ENCODE results near the gene TTLL9. TPM values are rescaled to one million over a fixed set of nuclear protein-coding genes. Genes with fewer than 3 reads are reported as not detected.
"Not testable (repeated sequence)": the region's sequence is repeated elsewhere in the genome, so short reads cannot be mapped to it uniquely, and the experiment has no call there.

Gene TTLL9
- polyA plus RNA-seq, 1 donor = 1.0 TPM

DNA sequence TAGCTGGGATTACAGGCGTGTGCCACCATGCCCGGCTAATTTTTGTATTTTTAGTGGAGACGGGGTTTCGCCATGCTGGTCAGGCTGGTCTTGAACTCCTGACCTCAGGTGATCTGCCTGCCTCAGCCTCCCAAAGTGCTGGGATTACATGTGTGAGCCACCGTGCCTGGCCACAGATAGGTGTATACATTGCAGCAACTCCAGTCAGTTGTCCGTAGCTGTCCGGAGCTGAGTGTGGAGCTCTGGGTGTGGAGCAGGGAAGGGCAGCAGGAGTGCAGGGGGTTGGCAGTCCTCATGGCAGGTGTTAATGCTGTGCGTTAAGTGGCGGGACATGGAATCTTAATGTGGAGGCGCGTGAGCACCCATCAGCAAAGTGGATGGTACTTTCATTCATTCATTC lies 42.4 kb upstream of the TTLL9 start:
- not testable (repeated sequence) for H3K27me3 ChIP-seq (ENCODE audit: control insufficient read depth, insufficient read depth, low read length); H3K4me3 ChIP-seq (ENCODE audit: low read length); H3K9me3 ChIP-seq (ENCODE audit: control insufficient read depth, low read depth, low read length); DNase-seq; H3K36me3 ChIP-seq (ENCODE audit: control insufficient read depth, insufficient read depth, low read length); H3K27ac ChIP-seq (ENCODE audit: low read length); H3K4me1 ChIP-seq (ENCODE audit: control insufficient read depth, insufficient read depth, low read length)
- no CpG with 5 or more reads among the region's 11 CpGs for WGBS (ENCODE audit: insufficient coverage, low lambda C conversion rate)

DNA sequence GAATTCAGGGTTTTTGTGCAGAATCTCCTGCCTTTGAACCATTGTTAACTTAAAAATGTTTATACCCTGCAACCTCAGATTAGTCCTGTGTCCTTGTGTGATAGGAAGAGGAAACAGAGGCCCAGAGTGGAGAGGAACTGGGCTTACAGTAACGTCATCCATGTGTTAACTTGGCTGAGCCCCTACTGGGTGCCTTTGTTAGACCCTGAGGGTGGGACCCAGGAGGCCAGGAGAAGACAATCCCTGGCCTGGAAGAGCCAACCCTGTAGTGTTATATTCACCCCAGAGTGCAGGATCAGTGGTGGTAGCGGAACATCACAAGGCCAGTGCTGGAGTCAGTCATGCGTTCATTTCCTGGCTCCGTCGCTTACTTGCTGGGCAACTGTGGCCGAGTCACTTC lies 40.7 kb upstream of the TTLL9 start:
- H3K27me3 ChIP-seq (ENCODE audit: control insufficient read depth, insufficient read depth, low read length) = no peaks in the 10 kb centered on the region
- H3K27ac ChIP-seq (ENCODE audit: low read length) = no peak overlapping the region
- H3K9me3 ChIP-seq (ENCODE audit: control insufficient read depth, low read depth, low read length) = no peaks in the 10 kb centered on the region
- H3K36me3 ChIP-seq (ENCODE audit: control insufficient read depth, insufficient read depth, low read length) = no peaks in the 10 kb centered on the region
- no peak overlapping the region for H3K4me3 ChIP-seq (ENCODE audit: low read length)
- DNase-seq = no peak
- WGBS (ENCODE audit: insufficient coverage, low lambda C conversion rate) = no CpG with 5 or more reads among the region's 6 CpGs
- peaks cover 3% of the 10 kb centered on the region for H3K4me1 ChIP-seq (ENCODE audit: control insufficient read depth, insufficient read depth, low read length)

DNA sequence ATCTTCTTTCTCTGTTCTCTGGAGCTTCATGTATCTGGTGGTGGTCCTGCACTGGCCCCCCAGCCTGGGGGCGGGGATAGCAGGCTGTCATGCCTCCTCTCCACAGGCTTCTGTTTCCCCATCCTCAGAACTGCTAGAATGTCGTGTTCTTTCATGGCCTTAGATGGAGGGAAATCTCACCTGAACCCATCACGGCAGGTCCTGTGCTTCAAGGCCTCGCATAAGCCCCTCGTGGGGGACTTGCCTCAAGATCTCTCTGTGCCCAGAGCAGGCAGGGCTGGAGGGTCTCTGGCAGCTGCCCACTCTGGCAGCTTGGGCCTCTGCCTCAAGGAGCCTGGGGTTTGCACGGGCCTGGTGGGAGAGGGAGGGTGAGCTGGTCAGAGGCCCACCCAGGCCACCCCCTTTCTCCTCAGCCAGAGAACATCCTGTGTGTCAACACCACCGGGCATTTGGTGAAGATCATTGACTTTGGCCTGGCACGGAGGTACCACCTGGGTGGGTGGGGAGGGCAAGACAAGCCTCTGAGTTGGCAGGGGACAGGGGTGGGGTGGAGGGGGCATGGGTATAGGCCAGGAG lies 39.9 kb upstream of the TTLL9 start:
- no peak overlapping the region for H3K27ac ChIP-seq (ENCODE audit: low read length)
- no peak for DNase-seq
- peaks cover 3% of the 10 kb centered on the region for H3K4me1 ChIP-seq (ENCODE audit: control insufficient read depth, insufficient read depth, low read length)
- H3K36me3 ChIP-seq (ENCODE audit: control insufficient read depth, insufficient read depth, low read length) = no peaks in the 10 kb centered on the region
- H3K9me3 ChIP-seq (ENCODE audit: control insufficient read depth, low read depth, low read length) = no peaks in the 10 kb centered on the region
- H3K4me3 ChIP-seq (ENCODE audit: low read length) = no peak overlapping the region
- no CpG with 5 or more reads among the region's 8 CpGs for WGBS (ENCODE audit: insufficient coverage, low lambda C conversion rate)
- no peaks in the 10 kb centered on the region for H3K27me3 ChIP-seq (ENCODE audit: control insufficient read depth, insufficient read depth, low read length)

DNA sequence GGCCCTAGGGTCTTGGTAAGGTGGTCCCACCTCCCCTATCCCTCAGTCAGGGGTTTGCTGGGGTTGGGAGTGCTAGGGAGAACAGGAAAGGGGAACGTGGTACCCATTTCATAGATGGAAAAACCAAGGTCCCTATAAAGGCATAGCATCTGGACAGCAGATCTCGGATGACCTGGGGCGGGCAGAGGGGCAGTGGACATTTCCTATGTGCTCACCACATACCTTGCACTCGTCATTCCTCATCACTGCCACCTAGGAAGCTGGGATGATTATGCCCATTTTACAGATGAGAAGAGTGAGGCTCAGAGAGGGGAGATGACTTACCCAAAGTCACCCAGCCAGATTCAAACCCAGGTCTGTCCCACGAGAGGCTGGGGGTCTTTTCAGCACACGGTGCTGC lies 39.2 kb upstream of the TTLL9 start:
- H3K27ac ChIP-seq (ENCODE audit: low read length) = no peak overlapping the region
- no peak for DNase-seq
- peaks cover 10% of the 10 kb centered on the region for H3K4me1 ChIP-seq (ENCODE audit: control insufficient read depth, insufficient read depth, low read length)
- no peaks in the 10 kb centered on the region for H3K9me3 ChIP-seq (ENCODE audit: control insufficient read depth, low read depth, low read length)
- no peak overlapping the region for H3K4me3 ChIP-seq (ENCODE audit: low read length)
- no peaks in the 10 kb centered on the region for H3K36me3 ChIP-seq (ENCODE audit: control insufficient read depth, insufficient read depth, low read length)
- H3K27me3 ChIP-seq (ENCODE audit: control insufficient read depth, insufficient read depth, low read length) = no peaks in the 10 kb centered on the region
- no CpG with 5 or more reads among the region's 6 CpGs for WGBS (ENCODE audit: insufficient coverage, low lambda C conversion rate)

DNA sequence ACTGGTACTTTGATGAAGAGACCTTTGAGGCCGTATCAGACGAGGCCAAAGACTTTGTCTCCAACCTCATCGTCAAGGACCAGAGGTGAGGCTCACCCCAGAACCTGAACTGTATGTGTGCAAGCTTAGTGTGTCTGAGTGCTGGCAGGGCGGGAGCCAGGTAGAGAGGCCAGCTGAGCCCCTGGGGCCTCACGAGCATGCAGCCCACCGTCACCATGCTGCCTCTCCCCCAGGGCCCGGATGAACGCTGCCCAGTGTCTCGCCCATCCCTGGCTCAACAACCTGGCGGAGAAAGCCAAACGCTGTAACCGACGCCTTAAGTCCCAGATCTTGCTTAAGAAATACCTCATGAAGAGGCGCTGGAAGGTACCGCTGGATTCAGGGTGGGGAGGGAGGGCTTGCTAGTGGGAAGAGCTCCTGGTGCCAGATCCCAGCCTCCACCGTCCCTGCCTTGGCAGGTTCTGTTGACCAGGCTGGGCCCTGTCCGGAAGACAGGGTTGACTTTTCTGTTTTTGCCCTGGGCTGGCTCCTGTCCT lies 38.6 kb upstream of the TTLL9 start:
- no CpG with 5 or more reads among the region's 17 CpGs for WGBS (ENCODE audit: insufficient coverage, low lambda C conversion rate)
- Histone ChIP-seq H3K27ac (ENCODE audit: low read length) (no peak overlapping the region), H3K9me3 (ENCODE audit: control insufficient read depth, low read depth, low read length) (no peaks in the 10 kb centered on the region), H3K36me3 (ENCODE audit: control insufficient read depth, insufficient read depth, low read length) (no peaks in the 10 kb centered on the region), H3K4me1 (ENCODE audit: control insufficient read depth, insufficient read depth, low read length) (peaks cover 14% of the 10 kb centered on the region), H3K27me3 (ENCODE audit: control insufficient read depth, insufficient read depth, low read length) (no peaks in the 10 kb centered on the region), H3K4me3 (ENCODE audit: low read length) (no peak overlapping the region)
- DNase-seq = no peak

DNA sequence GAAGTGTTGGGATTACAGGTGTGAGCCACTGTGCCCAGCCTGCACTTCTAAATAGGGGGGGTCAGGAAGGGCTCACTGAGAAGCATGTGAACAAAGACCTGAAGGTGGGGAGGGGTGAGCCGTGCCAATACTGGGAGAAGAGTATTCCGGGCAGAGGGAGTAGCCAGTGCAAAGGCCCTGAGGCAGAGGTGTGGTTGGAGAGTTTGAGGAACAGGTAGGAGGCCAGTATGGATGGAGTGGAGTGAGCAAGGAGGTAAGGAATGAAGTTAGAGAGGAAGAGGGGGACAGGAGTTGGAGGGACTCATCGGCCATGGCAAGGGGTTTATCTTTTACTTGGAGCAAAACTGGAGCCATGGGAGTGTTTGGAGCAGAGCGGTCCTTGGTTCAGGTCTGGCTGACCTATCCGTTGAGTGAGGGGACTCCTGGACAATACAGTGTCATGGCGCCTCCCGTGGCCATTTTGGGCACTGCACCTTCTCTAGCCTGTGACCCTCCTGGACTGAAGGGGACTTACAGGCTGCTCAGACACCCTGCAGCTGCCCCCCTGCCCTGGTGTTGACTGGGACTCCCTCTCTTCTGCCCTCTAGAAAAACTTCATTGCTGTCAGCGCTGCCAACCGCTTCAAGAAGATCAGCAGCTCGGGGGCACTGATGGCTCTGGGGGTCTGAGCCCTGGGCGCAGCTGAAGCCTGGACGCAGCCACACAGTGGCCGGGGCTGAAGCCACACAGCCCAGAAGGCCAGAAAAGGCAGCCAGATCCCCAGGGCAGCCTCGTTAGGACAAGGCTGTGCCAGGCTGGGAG lies 37.1 kb upstream of the TTLL9 start:
- no peak for DNase-seq
- 100% methylated on average over 1 of the region's 14 CpGs for WGBS (ENCODE audit: insufficient coverage, low lambda C conversion rate)

DNA sequence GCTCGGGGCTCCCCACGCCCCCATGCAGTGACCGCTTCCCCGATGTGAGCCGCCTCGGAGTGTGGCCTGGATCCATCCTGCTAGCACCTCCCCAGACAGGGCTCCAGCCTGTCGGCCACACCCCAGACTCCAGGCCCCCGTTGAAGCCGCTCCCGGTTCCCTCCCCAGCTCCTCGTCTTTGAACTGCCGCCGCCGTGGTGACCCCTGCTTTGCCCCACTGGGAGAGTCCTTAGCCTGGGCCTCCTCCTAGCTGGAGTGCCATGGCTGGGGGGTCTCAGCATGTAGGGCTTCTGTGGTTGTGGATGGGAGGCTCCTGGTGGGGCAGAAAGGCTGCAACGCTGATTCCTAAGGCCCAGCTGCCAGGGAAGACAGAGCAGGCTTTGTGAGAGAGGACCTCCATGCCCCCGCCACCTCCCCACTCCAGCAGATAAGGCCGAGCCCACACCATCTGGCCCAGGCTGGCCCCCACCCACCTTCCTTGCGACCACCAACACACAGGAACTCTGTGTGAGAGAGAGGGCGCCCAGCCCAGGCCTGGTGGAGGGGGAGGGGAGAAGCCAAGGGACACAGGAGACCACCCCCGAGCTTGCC lies 36.4 kb upstream of the TTLL9 start:
- no peak for DNase-seq
- Histone ChIP-seq H3K4me1 (ENCODE audit: control insufficient read depth, insufficient read depth, low read length) (peaks cover 14% of the 10 kb centered on the region), H3K9me3 (ENCODE audit: control insufficient read depth, low read depth, low read length) (no peaks in the 10 kb centered on the region), H3K4me3 (ENCODE audit: low read length) (no peak overlapping the region), H3K27me3 (ENCODE audit: control insufficient read depth, insufficient read depth, low read length) (peaks cover 4% of the 10 kb centered on the region), H3K27ac (ENCODE audit: low read length) (no peak overlapping the region), H3K36me3 (ENCODE audit: control insufficient read depth, insufficient read depth, low read length) (no peaks in the 10 kb centered on the region)
- no CpG with 5 or more reads among the region's 20 CpGs for WGBS (ENCODE audit: insufficient coverage, low lambda C conversion rate)

More for the DNA sequence above, 37.1 kb upstream of the TTLL9 start:
- H3K9me3 ChIP-seq (ENCODE audit: control insufficient read depth, low read depth, low read length) = no peaks in the 10 kb centered on the region
- peaks cover 14% of the 10 kb centered on the region for H3K4me1 ChIP-seq (ENCODE audit: control insufficient read depth, insufficient read depth, low read length)
- no peaks in the 10 kb centered on the region for H3K27me3 ChIP-seq (ENCODE audit: control insufficient read depth, insufficient read depth, low read length)
- H3K27ac ChIP-seq (ENCODE audit: low read length) = no peak overlapping the region
- H3K36me3 ChIP-seq (ENCODE audit: control insufficient read depth, insufficient read depth, low read length) = no peaks in the 10 kb centered on the region
- H3K4me3 ChIP-seq (ENCODE audit: low read length) = no peak overlapping the region

DNA sequence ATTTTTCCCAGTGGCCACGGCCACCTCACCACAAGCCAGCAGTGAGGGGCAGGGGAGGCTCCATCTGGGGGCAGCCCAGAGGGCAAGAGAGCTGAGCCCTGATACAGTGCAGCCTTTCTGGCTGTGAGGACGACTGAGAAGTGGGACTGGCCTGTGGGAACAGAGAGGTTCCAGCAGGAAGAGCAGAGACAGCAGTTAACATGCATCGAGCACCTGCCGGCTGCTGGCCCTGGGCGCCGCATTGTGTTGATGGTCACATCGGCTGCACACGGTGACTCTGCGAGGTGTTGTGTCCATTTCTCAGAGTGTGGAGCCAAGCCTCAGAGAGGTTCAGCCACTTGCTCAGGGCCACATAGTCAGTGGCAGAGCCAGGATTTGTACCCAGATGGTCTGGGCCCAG lies 34.9 kb upstream of the TTLL9 start:
- Histone ChIP-seq H3K9me3 (ENCODE audit: control insufficient read depth, low read depth, low read length) (no peaks in the 10 kb centered on the region), H3K36me3 (ENCODE audit: control insufficient read depth, insufficient read depth, low read length) (no peaks in the 10 kb centered on the region), H3K4me1 (ENCODE audit: control insufficient read depth, insufficient read depth, low read length) (peaks cover 14% of the 10 kb centered on the region), H3K27ac (ENCODE audit: low read length) (no peak overlapping the region), H3K4me3 (ENCODE audit: low read length) (no peak overlapping the region), H3K27me3 (ENCODE audit: control insufficient read depth, insufficient read depth, low read length) (peaks cover 4% of the 10 kb centered on the region)
- 80% methylated on average over 1 of the region's 9 CpGs for WGBS (ENCODE audit: insufficient coverage, low lambda C conversion rate)
- no peak for DNase-seq

DNA sequence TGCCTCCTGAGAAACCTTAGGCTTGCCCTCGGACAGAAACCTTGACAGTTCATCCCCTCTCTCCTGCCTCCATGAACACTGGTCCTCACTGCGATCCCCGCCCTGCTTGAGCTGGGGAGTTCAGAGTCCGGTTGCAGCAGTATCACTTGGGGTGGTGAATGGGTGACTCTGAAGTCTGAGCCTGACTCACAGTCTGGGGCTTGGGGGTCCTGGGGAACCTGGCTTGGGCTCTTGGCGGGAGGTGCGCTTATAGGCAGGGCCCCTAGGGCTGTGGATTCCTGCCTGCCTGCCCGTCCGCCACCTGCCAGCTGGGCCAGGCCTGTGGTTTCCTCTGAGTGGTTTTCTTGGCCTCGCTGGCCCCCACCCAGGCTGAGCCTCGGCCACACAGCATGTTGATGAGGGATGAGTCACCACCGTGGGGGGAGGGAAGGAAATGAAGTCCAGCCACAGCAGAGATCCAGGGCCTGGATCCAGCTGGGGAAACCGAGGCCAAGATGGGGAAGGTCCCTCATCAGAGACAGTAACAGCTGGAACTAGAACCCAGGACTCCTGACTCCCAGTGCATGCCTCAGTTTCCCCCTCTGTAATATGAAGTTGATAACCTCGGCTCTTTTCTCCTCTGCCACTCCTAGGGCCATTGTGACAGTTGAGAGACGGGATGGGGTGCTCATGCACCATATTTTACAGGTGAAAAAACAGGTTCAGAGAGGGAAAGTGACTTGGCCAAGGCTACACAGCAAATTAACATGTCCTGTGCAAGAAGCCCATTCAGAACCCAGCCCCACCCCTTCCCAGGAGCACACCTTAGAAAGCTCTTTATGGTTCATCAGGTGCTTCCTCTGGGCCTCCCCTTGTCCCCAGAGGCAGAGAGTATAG lies 34.2 kb upstream of the TTLL9 start:
- Histone ChIP-seq H3K27me3 (ENCODE audit: control insufficient read depth, insufficient read depth, low read length) (peaks cover 4% of the 10 kb centered on the region), H3K9me3 (ENCODE audit: control insufficient read depth, low read depth, low read length) (no peaks in the 10 kb centered on the region), H3K4me1 (ENCODE audit: control insufficient read depth, insufficient read depth, low read length) (peaks cover 14% of the 10 kb centered on the region), H3K4me3 (ENCODE audit: low read length) (no peak overlapping the region), H3K27ac (ENCODE audit: low read length) (no peak overlapping the region), H3K36me3 (ENCODE audit: control insufficient read depth, insufficient read depth, low read length) (no peaks in the 10 kb centered on the region)
- no CpG with 5 or more reads among the region's 14 CpGs for WGBS (ENCODE audit: insufficient coverage, low lambda C conversion rate)
- peak; percentile 49 to 68 for DNase-seq

All from large intestine (tissue), 3 donors.